Putamen (tissue), 1 donor: ENCODE measurements around the gene DLGAP1.
"Not testable (repeated sequence)": the region's sequence is repeated elsewhere in the genome, so short reads cannot be mapped to it uniquely, and the experiment has no call there.

Source experiments
- DNase-seq: peaks from one replicate; pipeline ENCODE4 v3.0.0-alpha.2; 2016; ENCODE audit warnings: low spot score

The DLGAP1 gene

GRCh38 chr18:3720159-3720558 lies 734.9 kb downstream of the DLGAP1 start:
- DNase-seq = no peak

GRCh38 chr18:3717376-3718025 lies 737.6 kb downstream of the DLGAP1 start:
- no peak for DNase-seq

- no peak for DNase-seq
Measured at GRCh38 chr18:3716116-3716660, 738.9 kb downstream of the DLGAP1 start.

- no peak for DNase-seq
Measured at GRCh38 chr18:3715231-3716080, 739.7 kb downstream of the DLGAP1 start.

- no peak for DNase-seq
Measured at GRCh38 chr18:3713708-3714107, 741.4 kb downstream of the DLGAP1 start.

- no peak for DNase-seq
Measured at GRCh38 chr18:3713166-3713565, 741.9 kb downstream of the DLGAP1 start.

GRCh38 chr18:3712491-3712890 lies 742.6 kb downstream of the DLGAP1 start:
- no peak for DNase-seq

GRCh38 chr18:3710712-3711301 lies 744.3 kb downstream of the DLGAP1 start:
- DNase-seq = peak; percentile 17

- DNase-seq = no peak
Measured at GRCh38 chr18:3709205-3709604, 745.9 kb downstream of the DLGAP1 start.

- no peak for DNase-seq
Measured at GRCh38 chr18:3706279-3707097, 748.6 kb downstream of the DLGAP1 start.

GRCh38 chr18:3704556-3705344 lies 750.4 kb downstream of the DLGAP1 start:
- DNase-seq = no peak

- peak; percentile 58 for DNase-seq
Measured at GRCh38 chr18:3703732-3704176, 751.4 kb downstream of the DLGAP1 start.

- not testable (repeated sequence) for DNase-seq
Measured at GRCh38 chr18:3699707-3700567, 755.2 kb downstream of the DLGAP1 start.

- DNase-seq = not testable (repeated sequence)
Measured at GRCh38 chr18:3694030-3694778, 760.9 kb downstream of the DLGAP1 start.

- DNase-seq = no peak
Measured at GRCh38 chr18:3693410-3693809, 761.7 kb downstream of the DLGAP1 start.

- DNase-seq = no peak
Measured at GRCh38 chr18:3692691-3693090, 762.4 kb downstream of the DLGAP1 start.

- DNase-seq = no peak
Measured at GRCh38 chr18:3692113-3692621, 762.9 kb downstream of the DLGAP1 start.

- no peak for DNase-seq
Measured at GRCh38 chr18:3691705-3692104, 763.4 kb downstream of the DLGAP1 start.

GRCh38 chr18:3690764-3691066 lies 764.4 kb downstream of the DLGAP1 start:
- DNase-seq = no peak
